SU-DHL-6 (cell line): ENCODE data around the gene PPARGC1A.

ENCODE experiments used
- H2AFZ ChIP-seq: fragments of 200-600 bp; sonication (generic); 2 replicates; pipeline ENCODE4 v1.6.1; 2014; ENCODE audit warnings: low read depth, mild to moderate bottlenecking, moderate library complexity, mixed read lengths, antibody characterized with exemption, low read length; ENCODE audit not compliant: severe bottlenecking
- H3F3A ChIP-seq: fragments of 200-600 bp; shearing (Covaris generic); 2 replicates; pipeline ENCODE4 v1.6.0; 2016; ENCODE audit warnings: antibody characterized with exemption, mild to moderate bottlenecking; ENCODE audit not compliant: insufficient read depth
- H3K27ac ChIP-seq: fragments of 200-600 bp; sonication (generic); 2 replicates; pipeline ENCODE4 v1.5.1; 2016; ENCODE audit warnings: low read depth, mild to moderate bottlenecking, low read length, moderate library complexity, mixed read lengths
- H3K27me3 ChIP-seq: fragments of 200-600 bp; sonication (generic), shearing (Covaris generic); 2 replicates; pipeline ENCODE4 v1.6.0; 2014; ENCODE audit warnings: mild to moderate bottlenecking, low read length
- H3K36me3 ChIP-seq: fragments of 200-600 bp; sonication (generic); 2 replicates; pipeline ENCODE4 v1.6.1; 2014; ENCODE audit warnings: mild to moderate bottlenecking, low read length, mixed read lengths
- H3K4me2 ChIP-seq: fragments of 300-600, 200-600 bp; shearing (Covaris generic), sonication (generic); 2 replicates; pipeline ENCODE4 v1.6.0; 2014; ENCODE audit warnings: low read length, low read depth, mild to moderate bottlenecking; ENCODE audit not compliant: poor library complexity, severe bottlenecking
- H3K4me3 ChIP-seq: fragments of 200-600 bp; sonication (generic); 2 replicates; pipeline ENCODE4 v1.5.1; 2014; ENCODE audit warnings: antibody characterized with exemption, low read length, mild to moderate bottlenecking, mixed read lengths; ENCODE audit not compliant: insufficient read depth, poor library complexity, severe bottlenecking
- H3K79me2 ChIP-seq: fragments of 200-600 bp; sonication (generic); 2 replicates; pipeline ENCODE4 v1.6.1; 2014; ENCODE audit warnings: mild to moderate bottlenecking, low read length, moderate library complexity; ENCODE audit not compliant: insufficient read depth
- H3K9ac ChIP-seq: fragments of 200-600 bp; sonication (generic); 2 replicates; pipeline ENCODE4 v1.7.0; 2014; ENCODE audit warnings: mild to moderate bottlenecking, low read length
- H3K9me2 ChIP-seq: fragments of 200-600 bp; sonication (generic); replicated peaks from 2 replicates; pipeline ENCODE4 v1.6.1; 2014; ENCODE audit warnings: low read length; ENCODE audit not compliant: insufficient read depth
- H3K9me3 ChIP-seq: fragments of 200-600 bp; sonication (generic); 2 replicates; pipeline ENCODE4 v1.6.1; 2014; ENCODE audit warnings: low read length, mixed read lengths; ENCODE audit not compliant: insufficient read depth
- H4K20me1 ChIP-seq: fragments of 200-600 bp; sonication (generic); 2 replicates; pipeline ENCODE4 v1.6.1; 2014; ENCODE audit warnings: low read depth, mild to moderate bottlenecking, antibody characterized with exemption, low read length, moderate library complexity, mixed read lengths
- EZH2phosphoT487 ChIP-seq: fragments of 200-600 bp; sonication (generic), shearing (Covaris generic); conservative IDR thresholded peaks from 2 replicates; pipeline ENCODE4 v1.6.1; 2018; ENCODE audit warnings: mild to moderate bottlenecking, antibody characterized with exemption, low read length, moderate library complexity, mixed read lengths
- TF ChIP-seq, protein P1 (sequence below): fragments of 200-600 bp; sonication (generic); IDR thresholded peaks from one replicate; pipeline ENCODE4 v1.5.1; 2017; ENCODE audit warnings: antibody characterized with exemption, mild to moderate bottlenecking, low read length, moderate library complexity; ENCODE audit not compliant: insufficient read depth, poor library complexity, severe bottlenecking

PPARGC1A gene

DNA sequence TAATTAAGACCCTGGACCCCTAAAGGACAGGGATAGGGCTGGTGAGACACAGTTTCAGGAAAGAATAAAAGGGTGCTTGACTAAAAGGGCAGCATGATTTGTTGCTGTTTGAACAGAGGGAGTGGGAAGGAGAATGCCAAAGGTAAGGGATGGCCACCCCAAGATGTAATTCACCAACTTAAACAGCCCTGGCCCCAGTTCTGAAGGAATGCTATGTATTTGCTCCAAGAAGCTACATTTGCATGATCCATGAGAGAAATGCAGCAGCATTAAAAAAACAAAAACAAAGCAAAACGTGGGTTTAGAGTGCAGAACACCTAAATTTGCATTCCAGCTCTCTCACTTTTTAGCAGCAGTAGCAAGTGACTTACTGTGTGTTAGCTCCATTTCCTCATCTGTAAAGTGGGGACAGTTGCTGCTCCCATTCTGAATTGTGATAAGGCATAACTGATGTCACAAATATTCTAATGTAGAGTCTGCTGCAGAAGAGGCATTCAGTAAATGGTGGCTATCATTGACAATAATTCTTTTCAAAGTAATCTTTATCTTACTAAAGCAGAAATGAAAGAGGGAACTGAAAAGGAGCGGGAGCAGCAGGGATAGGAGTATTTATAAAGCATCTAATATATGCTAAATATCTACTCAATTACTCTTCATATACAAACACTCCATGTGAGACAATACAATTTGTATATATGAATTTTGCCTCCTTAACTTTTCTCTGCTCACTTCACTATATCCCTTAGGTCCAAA is 115.8 kb downstream of the PPARGC1A start:
- TF ChIP-seq EZH2phosphoT487 = no peak
- TF ChIP-seq, protein P1, sequence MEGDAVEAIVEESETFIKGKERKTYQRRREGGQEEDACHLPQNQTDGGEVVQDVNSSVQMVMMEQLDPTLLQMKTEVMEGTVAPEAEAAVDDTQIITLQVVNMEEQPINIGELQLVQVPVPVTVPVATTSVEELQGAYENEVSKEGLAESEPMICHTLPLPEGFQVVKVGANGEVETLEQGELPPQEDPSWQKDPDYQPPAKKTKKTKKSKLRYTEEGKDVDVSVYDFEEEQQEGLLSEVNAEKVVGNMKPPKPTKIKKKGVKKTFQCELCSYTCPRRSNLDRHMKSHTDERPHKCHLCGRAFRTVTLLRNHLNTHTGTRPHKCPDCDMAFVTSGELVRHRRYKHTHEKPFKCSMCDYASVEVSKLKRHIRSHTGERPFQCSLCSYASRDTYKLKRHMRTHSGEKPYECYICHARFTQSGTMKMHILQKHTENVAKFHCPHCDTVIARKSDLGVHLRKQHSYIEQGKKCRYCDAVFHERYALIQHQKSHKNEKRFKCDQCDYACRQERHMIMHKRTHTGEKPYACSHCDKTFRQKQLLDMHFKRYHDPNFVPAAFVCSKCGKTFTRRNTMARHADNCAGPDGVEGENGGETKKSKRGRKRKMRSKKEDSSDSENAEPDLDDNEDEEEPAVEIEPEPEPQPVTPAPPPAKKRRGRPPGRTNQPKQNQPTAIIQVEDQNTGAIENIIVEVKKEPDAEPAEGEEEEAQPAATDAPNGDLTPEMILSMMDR = no peak

DNA sequence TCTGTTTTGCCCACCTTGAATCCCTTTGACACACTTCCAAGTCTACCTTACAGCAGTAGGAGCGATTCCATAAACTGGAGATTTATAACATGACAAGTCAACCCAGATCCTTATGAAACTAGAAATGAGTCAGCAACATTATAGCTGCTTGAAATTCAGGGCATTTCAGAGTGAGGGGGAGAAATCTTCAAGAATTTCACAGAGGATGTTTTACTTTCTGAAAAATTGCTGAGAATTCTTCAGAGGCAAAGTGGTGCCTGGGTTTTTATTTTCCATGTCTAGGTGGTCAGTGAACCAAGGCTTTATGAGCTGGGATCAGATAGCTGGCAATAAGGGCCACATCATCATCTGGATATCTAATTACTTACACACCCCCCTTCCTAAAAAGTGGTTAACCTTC is 119.8 kb downstream of the PPARGC1A start:
- no peaks in the 10 kb centered on the region for H3K27me3 ChIP-seq
- no peak overlapping the region for H3K4me3 ChIP-seq
- no peak overlapping the region for H3K4me2 ChIP-seq
- no peak overlapping the region for H2AFZ ChIP-seq
- no peaks in the 10 kb centered on the region for H3K36me3 ChIP-seq
- no peak overlapping the region for H3K27ac ChIP-seq
- no peaks in the 10 kb centered on the region for H3F3A ChIP-seq
- no peak overlapping the region for H3K9ac ChIP-seq
- no peaks in the 10 kb centered on the region for H3K9me3 ChIP-seq
- no peak for TF ChIP-seq EZH2phosphoT487
- TF ChIP-seq, protein P1 = no peak
- no peaks in the 10 kb centered on the region for H3K79me2 ChIP-seq
- H4K20me1 ChIP-seq = no peaks in the 10 kb centered on the region
- H3K9me2 ChIP-seq = no peaks in the 10 kb centered on the region

More for the DNA sequence above, 115.8 kb downstream of the PPARGC1A start:
- H3K9me2 ChIP-seq = no peaks in the 10 kb centered on the region
- H3K79me2 ChIP-seq = no peaks in the 10 kb centered on the region
- H3K9me3 ChIP-seq = no peaks in the 10 kb centered on the region
- no peak overlapping the region for H2AFZ ChIP-seq
- no peak overlapping the region for H3K9ac ChIP-seq
- H4K20me1 ChIP-seq = no peaks in the 10 kb centered on the region
- no peak overlapping the region for H3K4me3 ChIP-seq
- no peak overlapping the region for H3K27ac ChIP-seq
- no peaks in the 10 kb centered on the region for H3F3A ChIP-seq
- no peaks in the 10 kb centered on the region for H3K27me3 ChIP-seq
- H3K36me3 ChIP-seq = no peaks in the 10 kb centered on the region
- H3K4me2 ChIP-seq = no peak overlapping the region

DNA sequence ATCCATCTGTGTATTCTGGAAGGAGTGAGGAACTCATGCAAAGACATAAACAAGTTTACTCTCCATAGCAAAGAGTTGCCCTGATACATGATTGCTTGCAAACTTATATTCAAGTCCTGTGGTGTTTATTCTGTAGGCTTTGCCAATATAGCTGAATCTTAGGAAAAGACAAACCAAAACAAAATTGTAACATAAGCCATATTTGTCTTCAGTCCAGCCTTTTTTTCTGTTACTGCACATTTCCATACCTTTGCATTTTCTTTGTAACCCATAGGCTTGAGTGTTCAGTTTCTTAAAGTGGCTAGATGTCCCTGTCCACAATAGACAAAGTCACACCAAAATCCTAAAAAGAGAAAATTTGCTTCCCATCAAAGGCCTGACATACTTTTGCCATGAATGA is 120.4 kb downstream of the PPARGC1A start:
- Histone ChIP-seq H3K9me2 (no peaks in the 10 kb centered on the region), H3K9ac (no peak overlapping the region), H3K79me2 (no peaks in the 10 kb centered on the region), H3K27ac (no peak overlapping the region), H2AFZ (no peak overlapping the region), H3F3A (no peaks in the 10 kb centered on the region), H3K4me2 (no peak overlapping the region), H3K36me3 (no peaks in the 10 kb centered on the region), H3K9me3 (no peaks in the 10 kb centered on the region), H3K27me3 (no peaks in the 10 kb centered on the region), H4K20me1 (no peaks in the 10 kb centered on the region), H3K4me3 (no peak overlapping the region)
- no peak for TF ChIP-seq EZH2phosphoT487
- TF ChIP-seq, protein P1 = no peak
